ENCODE results near the gene MACROD2. TPM values are rescaled to one million over a fixed set of nuclear protein-coding genes. Genes with fewer than 3 reads are reported as not detected.

The MACROD2 gene
- total and polyA plus RNA-seq, 9 donors, result 3.7 to 25.5 (median 7.8) TPM

GRCh38 chr20:15658295-15658694 lies 1663.0 kb downstream of the MACROD2 start:
- Histone ChIP-seq H3K4me1 (ENCODE audit: insufficient read depth) (no peaks in the 10 kb centered on the region), H3K36me3 (no peaks in the 10 kb centered on the region), H3K9me3 (no peaks in the 10 kb centered on the region), H3K27me3 (no peaks in the 10 kb centered on the region), H3K27ac (no peak overlapping the region), H3K4me3 (no peak overlapping the region)
- no peak for DNase-seq
- WGBS, 3 donors, result 79 to 88% (median 82%) methylated on average over 5 of the region's 5 CpGs
- intact Hi-C loops (cut with DNase I), result no loop called here
- no peak for TF ChIP-seq POLR2A (IDR thresholded peaks at IDR 0.05)

- Histone ChIP-seq H3K9me3 (no peaks in the 10 kb centered on the region), H3K27me3 (no peaks in the 10 kb centered on the region), H3K4me1 (ENCODE audit: insufficient read depth) (no peaks in the 10 kb centered on the region), H3K27ac (no peak overlapping the region), H3K36me3 (no peaks in the 10 kb centered on the region), H3K4me3 (no peak overlapping the region)
- DNase-seq, result no peak
- intact Hi-C loops (cut with DNase I), result no loop called here
- 30 to 53% (median 38%) methylated on average over 1 of the region's 1 CpG for WGBS, 3 donors
- TF ChIP-seq CTCF (IDR thresholded peaks at IDR 0.05) (no peak), EP300 (IDR thresholded peaks at IDR 0.05) (no peak), POLR2A (IDR thresholded peaks at IDR 0.05) (no peak)
Measured at GRCh38 chr20:15673206-15673605, 1677.9 kb downstream of the MACROD2 start.

- TF ChIP-seq EP300 (IDR thresholded peaks at IDR 0.05) (no peak), POLR2A (IDR thresholded peaks at IDR 0.05) (no peak), CTCF (IDR thresholded peaks at IDR 0.05) (no peak)
- intact Hi-C loops (cut with DNase I), result no loop called here
- Histone ChIP-seq H3K36me3 (no peaks in the 10 kb centered on the region), H3K27me3 (no peaks in the 10 kb centered on the region), H3K4me1 (ENCODE audit: insufficient read depth) (no peaks in the 10 kb centered on the region), H3K9me3 (no peaks in the 10 kb centered on the region), H3K27ac (no peak overlapping the region), H3K4me3 (no peak overlapping the region)
- WGBS, 3 donors, result 87 to 99% (median 87%) methylated on average over 5 of the region's 5 CpGs
- no peak for DNase-seq
Measured at GRCh38 chr20:15674253-15675060, 1679.1 kb downstream of the MACROD2 start.

GRCh38 chr20:15675061-15675514 lies 1679.8 kb downstream of the MACROD2 start:
- Histone ChIP-seq H3K9me3 (no peaks in the 10 kb centered on the region), H3K4me3 (no peak overlapping the region), H3K36me3 (no peaks in the 10 kb centered on the region), H3K27ac (no peak overlapping the region), H3K4me1 (ENCODE audit: insufficient read depth) (no peaks in the 10 kb centered on the region), H3K27me3 (no peaks in the 10 kb centered on the region)
- TF ChIP-seq CTCF (IDR thresholded peaks at IDR 0.05), result no peak
- no peak for TF ChIP-seq EP300 (IDR thresholded peaks at IDR 0.05)
- TF ChIP-seq POLR2A (IDR thresholded peaks at IDR 0.05), result no peak
- DNase-seq, result no peak
- 83 to 95% (median 87%) methylated on average over 2 of the region's 2 CpGs for WGBS, 3 donors
- intact Hi-C loops (cut with DNase I), result no loop called here

GRCh38 chr20:15675813-15676484 lies 1680.6 kb downstream of the MACROD2 start:
- Histone ChIP-seq H3K9me3 (no peaks in the 10 kb centered on the region), H3K36me3 (no peaks in the 10 kb centered on the region), H3K4me1 (ENCODE audit: insufficient read depth) (no peaks in the 10 kb centered on the region), H3K4me3 (no peak overlapping the region), H3K27me3 (no peaks in the 10 kb centered on the region), H3K27ac (no peak overlapping the region)
- intact Hi-C loops (cut with DNase I), result no loop called here
- no peak for DNase-seq
- TF ChIP-seq EP300 (IDR thresholded peaks at IDR 0.05) (no peak), POLR2A (IDR thresholded peaks at IDR 0.05) (no peak), CTCF (IDR thresholded peaks at IDR 0.05) (no peak)
- 65 to 82% (median 76%) methylated on average over 1 of the region's 1 CpG for WGBS, 3 donors

Measured in ovary (tissue), 9 donors.